HEK293 (cell line): Measurements from ENCODE around the gene MRTFA.

Source experiments
- MYNN ChIP-seq: fragments of 450-650 bp; formaldehyde crosslinking; IDR thresholded peaks from 2 replicates; pipeline ENCODE4 v1.5.1; 2016; ENCODE audit warnings: missing biosample characterization, missing genetic modification characterization, borderline replicate concordance
- ZNF76 ChIP-seq: fragments of 450-650 bp; formaldehyde crosslinking; IDR thresholded peaks from 2 replicates; pipeline ENCODE4; 2016; ENCODE audit warnings: low read depth, missing biosample characterization, missing genetic modification characterization, borderline replicate concordance
- TF ChIP-seq, protein P1 (sequence below): fragments of 450-650 bp; formaldehyde crosslinking; IDR thresholded peaks from 2 replicates; pipeline ENCODE4 v1.5.1; 2016; ENCODE audit warnings: missing biosample characterization, missing genetic modification characterization

DNA sequence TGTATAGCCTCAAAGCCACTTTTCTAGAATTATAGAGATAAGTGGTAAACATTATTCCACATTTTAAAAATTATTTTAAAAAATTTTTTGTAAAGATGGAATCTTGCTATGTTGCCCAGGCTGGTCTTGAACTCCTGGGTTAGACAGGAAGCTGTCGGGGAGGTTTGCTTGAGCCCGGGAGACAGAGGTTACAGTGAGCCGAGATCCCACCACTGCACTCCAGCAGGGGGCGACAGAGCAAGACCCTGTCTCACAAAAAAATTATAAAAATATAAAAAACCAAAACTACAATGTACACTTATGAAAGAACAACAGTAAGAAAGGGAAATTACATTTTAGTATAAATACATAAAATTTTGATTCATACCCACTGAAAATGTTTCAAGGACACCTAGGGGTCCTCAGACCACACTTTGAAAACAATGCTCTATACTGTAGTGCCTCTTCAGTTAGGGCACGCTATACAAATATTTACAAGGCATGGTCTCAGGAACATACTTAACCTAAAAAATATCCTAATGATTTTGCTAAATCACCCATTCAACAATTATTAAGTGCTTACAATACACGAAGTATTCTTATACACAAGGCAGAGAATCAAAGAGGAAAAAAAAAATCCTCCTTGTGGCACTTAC, 111.2 kb downstream of the MRTFA start:
- TF ChIP-seq MYNN (tag by site-specific recombination) = no peak
- TF ChIP-seq, protein P1, sequence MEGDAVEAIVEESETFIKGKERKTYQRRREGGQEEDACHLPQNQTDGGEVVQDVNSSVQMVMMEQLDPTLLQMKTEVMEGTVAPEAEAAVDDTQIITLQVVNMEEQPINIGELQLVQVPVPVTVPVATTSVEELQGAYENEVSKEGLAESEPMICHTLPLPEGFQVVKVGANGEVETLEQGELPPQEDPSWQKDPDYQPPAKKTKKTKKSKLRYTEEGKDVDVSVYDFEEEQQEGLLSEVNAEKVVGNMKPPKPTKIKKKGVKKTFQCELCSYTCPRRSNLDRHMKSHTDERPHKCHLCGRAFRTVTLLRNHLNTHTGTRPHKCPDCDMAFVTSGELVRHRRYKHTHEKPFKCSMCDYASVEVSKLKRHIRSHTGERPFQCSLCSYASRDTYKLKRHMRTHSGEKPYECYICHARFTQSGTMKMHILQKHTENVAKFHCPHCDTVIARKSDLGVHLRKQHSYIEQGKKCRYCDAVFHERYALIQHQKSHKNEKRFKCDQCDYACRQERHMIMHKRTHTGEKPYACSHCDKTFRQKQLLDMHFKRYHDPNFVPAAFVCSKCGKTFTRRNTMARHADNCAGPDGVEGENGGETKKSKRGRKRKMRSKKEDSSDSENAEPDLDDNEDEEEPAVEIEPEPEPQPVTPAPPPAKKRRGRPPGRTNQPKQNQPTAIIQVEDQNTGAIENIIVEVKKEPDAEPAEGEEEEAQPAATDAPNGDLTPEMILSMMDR (tag by site-specific recombination) = no peak
- no peak for TF ChIP-seq ZNF76
